GM20431 (cell line): ENCODE results near the gene FAM174C.

Source experiments
- in situ Hi-C: fragments of 300-500 bp; cut with MseI, MboI; formaldehyde crosslinking; loops from one replicate; pipeline ENCODE4 v1.15.0; 2020; ENCODE audit warnings: low sequenced_read_pairs; ENCODE audit not compliant: unreplicated experiment

Gene FAM174C

GRCh38 chr19:1270854-1271527 is 4.3 kb upstream of the FAM174C start:
- in situ Hi-C loops: no loop called here

GRCh38 chr19:1271528-1272422 is 3.6 kb upstream of the FAM174C start:
- in situ Hi-C loops: no loop called here

GRCh38 chr19:1272423-1273262 is 2.7 kb upstream of the FAM174C start:
- in situ Hi-C loops: no loop called here

GRCh38 chr19:1273263-1274041 is 1.9 kb upstream of the FAM174C start:
- in situ Hi-C loops: no loop called here

GRCh38 chr19:1274081-1274851 is 1.1 kb upstream of the FAM174C start:
- in situ Hi-C loops: no loop called here

- in situ Hi-C loops: loop anchor here (25.0 kb wide), 1 partner anchor 112 kb away; the partner anchor contains the start of gene NDUFS7
Measured at GRCh38 chr19:1274852-1275259, 474 bp upstream of the FAM174C start.

- in situ Hi-C loops: loop anchor here (25.0 kb wide), 1 partner anchor 111 kb away; the partner anchor contains the start of gene NDUFS7
Measured at GRCh38 chr19:1275976-1276627, 772 bp downstream of the FAM174C start.

GRCh38 chr19:1276628-1277022 is 1.3 kb downstream of the FAM174C start:
- in situ Hi-C loops: loop anchor here (25.0 kb wide), 1 partner anchor 111 kb away; the partner anchor contains the start of gene NDUFS7

GRCh38 chr19:1277061-1277460 is 1.7 kb downstream of the FAM174C start:
- in situ Hi-C loops: loop anchor here (25.0 kb wide), 1 partner anchor 110 kb away; the partner anchor contains the start of gene NDUFS7

GRCh38 chr19:1278074-1278473 is 2.7 kb downstream of the FAM174C start:
- in situ Hi-C loops: loop anchor here (25.0 kb wide), 1 partner anchor 109 kb away; the partner anchor contains the start of gene NDUFS7

GRCh38 chr19:1278713-1279660 is 3.7 kb downstream of the FAM174C start:
- in situ Hi-C loops: loop anchor here (25.0 kb wide), 1 partner anchor 108 kb away; the partner anchor contains the start of gene NDUFS7

GRCh38 chr19:1279782-1280341 is 4.5 kb downstream of the FAM174C start:
- in situ Hi-C loops: loop anchor here (25.0 kb wide), 1 partner anchor 107 kb away; the partner anchor contains the start of gene NDUFS7

GRCh38 chr19:1280636-1281568 is 5.6 kb downstream of the FAM174C start:
- in situ Hi-C loops: loop anchor here (25.0 kb wide), 1 partner anchor 106 kb away; the partner anchor contains the start of gene NDUFS7

GRCh38 chr19:1281569-1282287 is 6.4 kb downstream of the FAM174C start:
- in situ Hi-C loops: loop anchor here (25.0 kb wide), 1 partner anchor 106 kb away; the partner anchor contains the start of gene NDUFS7
